Stimulated activated naive CD4-positive, alpha-beta T cell (primary cell): ENCODE data around the gene IL7R.
"Not testable (repeated sequence)": the region's sequence is repeated elsewhere in the genome, so short reads cannot be mapped to it uniquely, and the experiment has no call there.

ENCODE experiments used
- DNase-seq, 6 experiments: peaks; one replicate each; lab custom pipeline; 2025; lab: John Stamatoyannopoulos, UW

Gene IL7R

DNA sequence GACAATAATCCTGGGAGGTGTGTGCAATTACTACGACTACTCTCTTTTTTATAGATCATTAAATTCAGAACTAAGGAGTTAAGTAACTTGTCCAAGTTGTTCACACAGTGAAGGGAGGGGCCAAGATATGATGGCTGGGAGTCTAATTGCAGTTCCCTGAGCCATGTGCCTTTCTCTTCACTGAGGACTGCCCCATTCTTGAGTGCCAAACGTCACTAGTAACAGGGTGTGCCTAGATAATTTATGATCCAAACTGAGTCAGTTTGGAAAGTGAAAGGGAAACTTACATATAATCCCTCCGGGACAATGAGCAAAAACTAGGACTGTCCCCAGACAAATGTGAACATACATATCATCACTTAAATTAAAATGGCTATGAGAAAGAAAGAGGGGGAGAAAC, 20.2 kb downstream of the IL7R start:
- DNase-seq, result no peak

- DNase-seq, result no peak
Measured at GRCh38 chr5:35877655-35878054, 21.0 kb downstream of the IL7R start.

DNA sequence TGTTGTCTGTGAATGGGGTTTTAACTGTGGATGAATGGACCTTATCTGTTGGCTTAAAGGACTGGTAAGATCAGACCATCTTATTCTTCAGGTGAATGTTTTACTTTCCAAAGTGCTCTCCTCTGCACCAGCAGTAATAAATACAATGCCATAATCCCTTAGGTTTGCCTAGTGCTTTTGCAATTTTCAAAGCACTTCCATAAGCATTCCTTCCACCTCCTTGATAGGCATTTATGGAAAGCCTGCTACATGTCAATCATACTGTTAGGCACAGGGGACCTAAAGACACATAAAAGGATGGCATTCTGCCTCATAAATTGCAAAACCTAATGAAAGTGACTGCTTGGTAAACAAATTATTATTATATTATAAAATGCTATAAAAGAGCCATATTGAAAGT, 21.4 kb downstream of the IL7R start:
- no peak for DNase-seq

GRCh38 chr5:35879096-35879495, 22.4 kb downstream of the IL7R start:
- DNase-seq, result no peak

- DNase-seq, result no peak
Measured at GRCh38 chr5:35879649-35880048, 23.0 kb downstream of the IL7R start.

DNA sequence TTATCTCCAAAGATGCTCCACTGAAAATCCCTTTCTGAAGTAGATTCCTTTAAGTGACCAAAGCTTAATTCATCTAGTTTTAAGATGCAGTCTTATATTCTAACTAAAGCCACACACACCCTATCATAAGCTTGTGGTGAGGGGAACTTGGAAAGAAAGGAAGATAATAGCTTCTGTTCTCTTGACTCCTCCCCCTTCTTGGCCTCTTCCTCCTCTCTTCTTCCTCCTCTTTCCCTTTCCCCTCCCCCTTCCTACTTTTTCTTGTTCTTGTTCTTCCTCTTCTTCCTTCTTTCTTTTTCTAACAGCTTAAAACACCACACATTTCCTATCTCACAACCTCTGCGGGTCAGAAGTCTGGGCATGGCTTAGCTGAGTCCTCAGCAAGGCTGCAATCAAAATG, 23.5 kb downstream of the IL7R start:
- DNase-seq, result no peak

DNA sequence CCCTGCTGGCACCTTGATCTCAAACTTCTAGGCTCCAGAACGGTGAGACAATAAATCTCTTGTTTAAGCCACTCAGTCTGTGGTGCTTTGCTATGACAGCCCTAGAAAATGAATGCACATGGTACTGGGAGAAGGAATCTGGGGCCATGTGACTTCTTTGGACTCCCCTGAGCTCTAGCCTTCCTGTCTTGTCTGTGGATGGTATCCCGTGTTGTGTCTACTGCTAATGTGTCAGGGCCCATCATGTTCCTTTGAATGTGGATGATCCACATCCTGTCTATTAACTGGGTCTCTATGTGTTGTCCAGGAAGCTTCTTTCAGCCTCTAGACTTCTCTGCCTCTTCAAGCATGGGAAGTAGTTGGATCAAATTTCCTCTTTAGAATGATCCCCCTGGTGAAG, 25.1 kb downstream of the IL7R start:
- DNase-seq, result no peak

GRCh38 chr5:35884191-35884769, 27.6 kb downstream of the IL7R start:
- no peak for DNase-seq

- DNase-seq, result no peak
Measured at GRCh38 chr5:35884773-35885172, 28.1 kb downstream of the IL7R start.

DNA sequence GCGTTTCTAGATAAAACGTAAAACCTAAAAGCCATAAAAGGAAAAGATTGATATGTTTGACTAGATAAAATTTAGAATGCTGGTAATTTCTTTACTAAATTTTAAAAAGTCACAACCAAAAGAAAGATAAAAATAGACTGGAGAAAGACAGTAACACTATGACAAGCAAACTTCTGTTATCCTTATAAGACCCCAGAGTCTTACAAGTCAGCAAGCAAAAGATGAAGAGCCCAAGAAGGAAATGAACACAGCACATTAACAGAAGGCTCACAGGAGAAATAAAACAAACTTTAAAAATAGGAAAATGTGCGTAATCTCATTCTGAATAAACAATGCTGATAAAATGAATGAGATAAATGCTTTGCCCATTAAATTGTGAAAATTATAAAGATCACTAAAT, 29.7 kb downstream of the IL7R start:
- no peak for DNase-seq

DNA sequence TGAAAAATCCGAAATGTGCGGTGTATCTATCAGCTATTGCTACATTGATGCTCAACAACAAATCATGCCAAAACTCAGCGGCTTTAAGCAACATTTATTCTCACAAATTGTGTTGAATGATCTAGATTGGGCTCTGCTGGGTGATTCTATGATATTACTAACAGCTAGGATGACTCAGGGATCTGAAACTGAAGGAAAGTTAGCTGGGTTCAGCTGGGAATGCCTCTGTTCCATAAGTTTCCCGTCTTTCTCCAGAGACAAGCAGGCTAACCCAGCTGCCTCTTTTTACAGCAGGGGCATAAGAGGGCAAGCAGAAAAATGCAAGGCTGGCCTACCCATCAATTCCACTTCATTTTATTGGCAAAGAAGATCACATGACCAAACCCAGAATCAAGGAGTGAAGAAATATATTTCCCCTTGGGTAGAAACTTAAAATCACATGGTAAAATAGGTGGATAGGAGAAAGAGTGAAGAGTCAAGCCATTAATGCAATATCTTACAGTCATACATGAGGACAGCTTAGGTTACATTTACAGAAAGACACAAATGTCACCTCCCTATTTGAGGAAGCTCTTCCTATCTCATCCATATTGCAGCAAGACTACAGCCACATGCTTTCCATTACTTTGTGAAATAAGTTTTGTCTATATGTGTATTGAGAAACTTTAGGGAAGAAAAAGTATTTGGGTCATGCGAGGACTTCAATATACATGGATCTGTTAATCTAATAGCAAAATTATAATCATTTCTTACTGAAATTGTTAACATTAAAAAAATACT, 30.8 kb downstream of the IL7R start:
- no peak for DNase-seq

GRCh38 chr5:35890021-35891020, 33.6 kb downstream of the IL7R start:
- no peak for DNase-seq

DNA sequence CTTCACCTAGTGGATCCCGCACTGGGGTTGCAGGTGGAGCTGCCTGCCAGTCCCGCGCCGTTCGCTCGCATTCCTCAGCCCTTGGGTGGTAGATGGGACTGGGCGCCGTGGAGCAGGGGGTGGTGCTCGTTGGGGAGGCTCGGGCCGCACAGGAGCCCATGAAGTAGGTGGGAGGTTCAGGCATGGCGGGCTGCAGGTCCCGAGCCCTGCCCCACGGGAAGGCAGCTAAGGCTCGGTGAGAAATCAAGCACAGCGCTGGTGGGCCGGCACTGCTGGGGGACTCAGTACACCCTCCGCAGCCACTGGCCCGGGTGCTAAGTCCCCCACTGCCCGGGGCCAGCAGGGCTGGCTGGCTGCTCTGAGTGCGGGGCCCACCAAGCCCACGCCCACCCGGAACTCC, 36.1 kb downstream of the IL7R start:
- not testable (repeated sequence) for DNase-seq

DNA sequence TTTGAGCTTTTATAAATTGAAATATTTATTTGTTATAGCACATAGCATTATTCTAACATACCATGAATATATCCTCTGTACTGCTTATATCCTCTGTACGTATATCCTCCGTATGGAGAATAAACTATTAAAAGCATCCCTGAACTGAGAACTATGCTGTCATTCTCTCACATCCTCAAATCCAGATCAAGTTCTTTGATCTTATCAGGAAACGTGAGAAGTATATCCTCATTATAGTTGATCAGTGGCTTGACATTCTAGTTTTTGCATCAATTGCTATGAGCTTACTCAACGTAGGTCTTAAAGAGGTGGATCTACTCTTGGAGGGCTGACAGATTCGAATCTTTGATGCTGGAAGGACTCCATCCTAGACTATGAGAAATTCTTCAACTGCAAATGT, 37.4 kb downstream of the IL7R start:
- DNase-seq, result no peak

- no peak for DNase-seq
Measured at GRCh38 chr5:35898952-35899660, 42.4 kb downstream of the IL7R start.

GRCh38 chr5:35899800-35900199, 43.1 kb downstream of the IL7R start:
- DNase-seq, result no peak

- no peak for DNase-seq
Measured at GRCh38 chr5:35900972-35901695, 44.4 kb downstream of the IL7R start.

DNA sequence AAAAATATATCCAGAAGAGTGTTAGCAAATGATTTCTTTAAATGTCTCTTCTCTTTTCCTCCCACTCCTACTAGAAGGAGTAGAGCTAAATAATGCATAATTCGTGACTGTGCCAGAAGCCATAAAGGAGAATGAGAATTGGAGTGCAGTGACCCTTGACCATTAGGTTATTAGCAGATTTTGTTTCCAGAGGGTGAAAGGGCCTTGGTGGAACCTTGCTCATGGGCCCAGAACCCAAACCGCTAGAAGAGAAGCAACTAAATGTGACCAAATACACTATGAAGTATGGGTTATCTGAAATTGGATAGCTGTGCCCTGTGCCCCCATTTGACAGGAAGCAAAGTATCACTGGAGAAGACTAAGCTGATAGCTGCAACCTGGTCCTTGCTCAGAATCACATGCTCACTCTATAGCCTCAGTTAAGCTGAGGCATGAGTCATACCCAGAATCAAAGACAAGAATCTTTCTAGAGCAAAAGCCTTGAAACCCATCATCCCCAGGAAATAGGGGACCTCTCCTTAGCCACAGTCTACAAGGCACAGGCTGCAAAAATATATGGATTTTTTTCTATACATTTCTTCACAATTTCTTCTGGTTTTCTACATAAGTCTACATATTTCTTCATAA, 45.5 kb downstream of the IL7R start:
- DNase-seq, result no peak

- DNase-seq, result no peak
Measured at GRCh38 chr5:35903631-35904203, 47.0 kb downstream of the IL7R start.

- DNase-seq, result peak in 1 of 6 experiments; percentile 6
Measured at GRCh38 chr5:35904443-35905132, 47.9 kb downstream of the IL7R start.
